ENCODE results near the gene SORT1.

DNA sequence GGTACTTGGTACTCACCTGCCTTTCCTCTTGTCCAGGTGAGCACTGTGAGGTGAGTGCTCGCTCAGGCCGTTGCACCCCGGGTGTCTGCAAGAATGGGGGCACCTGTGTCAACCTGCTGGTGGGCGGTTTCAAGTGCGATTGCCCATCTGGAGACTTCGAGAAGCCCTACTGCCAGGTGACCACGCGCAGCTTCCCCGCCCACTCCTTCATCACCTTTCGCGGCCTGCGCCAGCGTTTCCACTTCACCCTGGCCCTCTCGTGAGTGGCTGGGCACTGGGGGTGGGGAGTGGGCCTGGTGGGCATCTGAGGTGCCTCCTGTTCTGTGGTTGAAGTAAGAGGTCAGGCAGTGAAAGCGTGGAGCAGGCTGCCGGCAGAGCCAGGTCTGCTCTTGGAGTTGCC is 136.7 kb downstream of the SORT1 start:
- TF ChIP-seq, protein P1, sequence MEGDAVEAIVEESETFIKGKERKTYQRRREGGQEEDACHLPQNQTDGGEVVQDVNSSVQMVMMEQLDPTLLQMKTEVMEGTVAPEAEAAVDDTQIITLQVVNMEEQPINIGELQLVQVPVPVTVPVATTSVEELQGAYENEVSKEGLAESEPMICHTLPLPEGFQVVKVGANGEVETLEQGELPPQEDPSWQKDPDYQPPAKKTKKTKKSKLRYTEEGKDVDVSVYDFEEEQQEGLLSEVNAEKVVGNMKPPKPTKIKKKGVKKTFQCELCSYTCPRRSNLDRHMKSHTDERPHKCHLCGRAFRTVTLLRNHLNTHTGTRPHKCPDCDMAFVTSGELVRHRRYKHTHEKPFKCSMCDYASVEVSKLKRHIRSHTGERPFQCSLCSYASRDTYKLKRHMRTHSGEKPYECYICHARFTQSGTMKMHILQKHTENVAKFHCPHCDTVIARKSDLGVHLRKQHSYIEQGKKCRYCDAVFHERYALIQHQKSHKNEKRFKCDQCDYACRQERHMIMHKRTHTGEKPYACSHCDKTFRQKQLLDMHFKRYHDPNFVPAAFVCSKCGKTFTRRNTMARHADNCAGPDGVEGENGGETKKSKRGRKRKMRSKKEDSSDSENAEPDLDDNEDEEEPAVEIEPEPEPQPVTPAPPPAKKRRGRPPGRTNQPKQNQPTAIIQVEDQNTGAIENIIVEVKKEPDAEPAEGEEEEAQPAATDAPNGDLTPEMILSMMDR (conservative IDR thresholded peaks at IDR 0.05; ENCODE audit: low read depth, low read length): no peak
- TF ChIP-seq EZH2phosphoT487 (IDR thresholded peaks at IDR 0.05; ENCODE audit: borderline replicate concordance, low read length): no peak
- TF ChIP-seq EZH2 (IDR thresholded peaks at IDR 0.05; ENCODE audit: low read length, unreplicated experiment): no peak
